Measurements from ENCODE around the gene SIGLEC14.

DNA sequence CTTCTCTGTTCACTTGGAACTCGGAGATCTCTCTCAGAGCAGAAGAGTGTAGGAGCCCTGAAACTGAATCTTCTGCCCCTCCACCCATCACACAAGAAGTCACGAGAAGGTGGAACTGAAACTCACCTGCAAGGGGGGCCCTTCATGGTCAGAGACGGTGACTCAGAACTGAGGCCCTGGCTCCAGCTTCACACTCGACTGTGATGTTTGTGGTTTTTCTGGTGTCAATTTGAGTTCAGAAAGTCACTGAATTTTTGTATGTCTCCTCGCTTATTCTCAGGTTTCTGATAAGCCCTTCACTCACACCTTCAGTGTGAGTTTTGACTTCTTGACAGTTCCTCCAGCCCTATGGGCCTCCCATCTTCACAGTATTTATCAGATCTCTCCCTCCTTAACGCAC is 39.5 kb downstream of the SIGLEC14 start:
- no peak for TF ChIP-seq EZH2 (IDR thresholded peaks at IDR 0.05; ENCODE audit: borderline replicate concordance, low read depth, low read length, poor library complexity, severe bottlenecking)
- TF ChIP-seq, protein P1, sequence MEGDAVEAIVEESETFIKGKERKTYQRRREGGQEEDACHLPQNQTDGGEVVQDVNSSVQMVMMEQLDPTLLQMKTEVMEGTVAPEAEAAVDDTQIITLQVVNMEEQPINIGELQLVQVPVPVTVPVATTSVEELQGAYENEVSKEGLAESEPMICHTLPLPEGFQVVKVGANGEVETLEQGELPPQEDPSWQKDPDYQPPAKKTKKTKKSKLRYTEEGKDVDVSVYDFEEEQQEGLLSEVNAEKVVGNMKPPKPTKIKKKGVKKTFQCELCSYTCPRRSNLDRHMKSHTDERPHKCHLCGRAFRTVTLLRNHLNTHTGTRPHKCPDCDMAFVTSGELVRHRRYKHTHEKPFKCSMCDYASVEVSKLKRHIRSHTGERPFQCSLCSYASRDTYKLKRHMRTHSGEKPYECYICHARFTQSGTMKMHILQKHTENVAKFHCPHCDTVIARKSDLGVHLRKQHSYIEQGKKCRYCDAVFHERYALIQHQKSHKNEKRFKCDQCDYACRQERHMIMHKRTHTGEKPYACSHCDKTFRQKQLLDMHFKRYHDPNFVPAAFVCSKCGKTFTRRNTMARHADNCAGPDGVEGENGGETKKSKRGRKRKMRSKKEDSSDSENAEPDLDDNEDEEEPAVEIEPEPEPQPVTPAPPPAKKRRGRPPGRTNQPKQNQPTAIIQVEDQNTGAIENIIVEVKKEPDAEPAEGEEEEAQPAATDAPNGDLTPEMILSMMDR (conservative IDR thresholded peaks at IDR 0.05; ENCODE audit: low read depth, low read length), result no peak
